Measurements from ENCODE around the gene HNRNPL. TPM values are rescaled to one million over a fixed set of nuclear protein-coding genes. Genes with fewer than 3 reads are reported as not detected.
"Not testable (repeated sequence)": the region's sequence is repeated elsewhere in the genome, so short reads cannot be mapped to it uniquely, and the experiment has no call there.

The HNRNPL gene
- total RNA-seq, 4 donors from 2014 or later: 138 to 180 (median 169) TPM

GRCh38 chr19:38817081-38817480 is 32.7 kb downstream of the HNRNPL start:
- TF ChIP-seq, protein P1, sequence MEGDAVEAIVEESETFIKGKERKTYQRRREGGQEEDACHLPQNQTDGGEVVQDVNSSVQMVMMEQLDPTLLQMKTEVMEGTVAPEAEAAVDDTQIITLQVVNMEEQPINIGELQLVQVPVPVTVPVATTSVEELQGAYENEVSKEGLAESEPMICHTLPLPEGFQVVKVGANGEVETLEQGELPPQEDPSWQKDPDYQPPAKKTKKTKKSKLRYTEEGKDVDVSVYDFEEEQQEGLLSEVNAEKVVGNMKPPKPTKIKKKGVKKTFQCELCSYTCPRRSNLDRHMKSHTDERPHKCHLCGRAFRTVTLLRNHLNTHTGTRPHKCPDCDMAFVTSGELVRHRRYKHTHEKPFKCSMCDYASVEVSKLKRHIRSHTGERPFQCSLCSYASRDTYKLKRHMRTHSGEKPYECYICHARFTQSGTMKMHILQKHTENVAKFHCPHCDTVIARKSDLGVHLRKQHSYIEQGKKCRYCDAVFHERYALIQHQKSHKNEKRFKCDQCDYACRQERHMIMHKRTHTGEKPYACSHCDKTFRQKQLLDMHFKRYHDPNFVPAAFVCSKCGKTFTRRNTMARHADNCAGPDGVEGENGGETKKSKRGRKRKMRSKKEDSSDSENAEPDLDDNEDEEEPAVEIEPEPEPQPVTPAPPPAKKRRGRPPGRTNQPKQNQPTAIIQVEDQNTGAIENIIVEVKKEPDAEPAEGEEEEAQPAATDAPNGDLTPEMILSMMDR (IDR thresholded peaks at IDR 0.05): no peak
- ATAC-seq (ENCODE audit: low FRiP score): no peak
- no peak for DNase-seq (ENCODE audit: low spot score)

GRCh38 chr19:38816131-38816750 is 33.5 kb downstream of the HNRNPL start:
- ATAC-seq (ENCODE audit: low FRiP score) (no peak), DNase-seq (ENCODE audit: low spot score) (no peak)
- TF ChIP-seq, protein P1 (IDR thresholded peaks at IDR 0.05): no peak

GRCh38 chr19:38815059-38816001 is 34.5 kb downstream of the HNRNPL start:
- DNase-seq (ENCODE audit: low spot score) (no peak), ATAC-seq (ENCODE audit: low FRiP score) (no peak)
- TF ChIP-seq, protein P1 (IDR thresholded peaks at IDR 0.05): no peak

DNA sequence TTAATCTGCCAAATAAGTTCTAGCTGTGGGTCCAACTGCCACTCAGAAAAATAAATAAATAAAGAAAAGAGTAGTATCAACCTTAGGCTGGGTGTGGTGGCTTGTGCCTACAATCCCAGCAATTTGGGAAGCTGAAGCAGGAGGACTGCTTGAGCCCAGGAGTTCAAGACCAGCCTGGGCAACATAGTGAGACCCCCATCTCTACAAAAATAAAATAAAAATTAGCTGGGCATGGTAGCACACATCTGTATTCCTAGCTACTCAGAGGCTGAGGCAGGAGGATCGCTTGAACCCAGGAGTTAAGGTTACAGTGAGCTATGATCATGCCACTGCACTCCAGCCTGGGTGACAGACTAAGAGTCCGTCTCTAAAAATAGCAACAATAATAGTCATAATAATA is 35.9 kb downstream of the HNRNPL start:
- not testable (repeated sequence) for DNase-seq (ENCODE audit: low spot score); ATAC-seq (ENCODE audit: low FRiP score)

DNA sequence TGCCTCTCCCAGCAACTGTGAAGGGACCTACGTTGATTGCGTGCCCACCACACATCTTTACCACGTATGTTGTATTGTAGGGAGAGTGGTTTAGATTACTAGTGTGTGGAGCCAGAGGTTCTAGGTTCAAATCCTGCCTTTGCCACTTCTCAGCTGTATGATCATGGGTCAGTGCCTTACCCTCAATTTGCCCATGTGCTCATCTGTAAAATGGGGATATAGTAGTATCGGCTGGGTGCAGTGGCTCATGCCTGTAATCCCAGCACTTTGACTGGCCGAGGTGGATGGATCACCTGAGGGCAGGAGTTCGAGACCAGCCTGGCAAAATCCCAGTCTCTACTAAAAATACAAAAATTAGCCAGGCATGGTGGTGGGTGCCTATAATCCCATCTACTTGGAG is 36.5 kb downstream of the HNRNPL start:
- DNase-seq (ENCODE audit: low spot score) (no peak), ATAC-seq (ENCODE audit: low FRiP score) (no peak)
- TF ChIP-seq, protein P1 (IDR thresholded peaks at IDR 0.05): no peak

GRCh38 chr19:38812841-38813320 is 36.9 kb downstream of the HNRNPL start, which contains the start of gene LGALS4:
LGALS4 (minus strand) TSS chr19:38812945; CDS start chr19:38812886, 59 bp downstream.
- no peak for ATAC-seq (ENCODE audit: low FRiP score)

More at GRCh38 chr19:38812841-38813320, 36.9 kb downstream of the HNRNPL start, which contains the start of gene LGALS4:
- DNase-seq (ENCODE audit: low spot score): no peak
- TF ChIP-seq, protein P1 (IDR thresholded peaks at IDR 0.05): no peak
